Keratinocyte (primary cell): Measurements from ENCODE around the gene KIAA1191. TPM values are rescaled to one million over a fixed set of nuclear protein-coding genes. Genes with fewer than 3 reads are reported as not detected.

ENCODE experiments used
- DNase-seq: peaks from one replicate; pipeline ENCODE4 v3.0.0-alpha.2; 2011; ENCODE audit warnings: low read depth, missing footprints, low spot score
- FAIRE-seq: peaks from 2 replicates; lab custom pipeline; 2011; peaks lifted over from hg19 to GRCh38; lab: Jason Lieb, UNC
- H2AFZ ChIP-seq: 2 replicates; pipeline ENCODE4 v1.6.0; 2012; ENCODE audit warnings: low read length, control low read depth, inconsistent platforms; ENCODE audit not compliant: control insufficient read depth
- H3K27ac ChIP-seq: 2 replicates; pipeline ENCODE4 v1.5.1; 2011; ENCODE audit warnings: low read length; ENCODE audit not compliant: control insufficient read depth, insufficient read depth
- H3K27me3 ChIP-seq: 3 replicates; pipeline ENCODE4 v1.6.0; 2011; ENCODE audit warnings: low read length; ENCODE audit not compliant: control insufficient read depth, insufficient read depth; ENCODE audit errors: extremely low read depth
- H3K36me3 ChIP-seq, 2 experiments: 2 replicates in 1 of 2; 3 replicates in 1 of 2; pipeline ENCODE4 v1.5.1; 2011; ENCODE audit warnings: low read length in 2 of 2, mild to moderate bottlenecking in 1 of 2; ENCODE audit not compliant: control insufficient read depth in 2 of 2, insufficient read depth in 2 of 2; ENCODE audit errors: extremely low read depth in 1 of 2
- H3K4me1 ChIP-seq: 3 replicates; pipeline ENCODE4 v1.5.1; 2011; ENCODE audit warnings: low read length; ENCODE audit not compliant: control insufficient read depth, insufficient read depth; ENCODE audit errors: extremely low read depth
- H3K4me2 ChIP-seq: 3 replicates; pipeline ENCODE4 v1.6.0; 2011; ENCODE audit warnings: low read depth, low read length; ENCODE audit not compliant: control insufficient read depth, insufficient read depth; ENCODE audit errors: extremely low read depth
- H3K4me3 ChIP-seq, 3 experiments: fragments of 200-600 bp in 1 of 3; sonication (generic) in 1 of 3; 2 replicates in 2 of 3; 3 replicates in 1 of 3; pipeline ENCODE4 v1.5.1; 2011 to 2016; ENCODE audit warnings: low read length in 3 of 3, mild to moderate bottlenecking in 3 of 3, control low read depth in 2 of 3, inconsistent platforms in 1 of 3, low read depth in 1 of 3, mixed read lengths in 1 of 3, mixed run types in 1 of 3, moderate library complexity in 1 of 3; ENCODE audit not compliant: control insufficient read depth in 2 of 3, insufficient read depth in 2 of 3; ENCODE audit errors: extremely low read depth in 1 of 3
- H3K79me2 ChIP-seq: 2 replicates; pipeline ENCODE4 v1.6.0; 2012; ENCODE audit warnings: low read length; ENCODE audit not compliant: control insufficient read depth, insufficient read depth
- H3K9ac ChIP-seq: 3 replicates; pipeline ENCODE4 v1.6.0; 2011; ENCODE audit warnings: low read length; ENCODE audit not compliant: control insufficient read depth, insufficient read depth; ENCODE audit errors: extremely low read depth
- H3K9me1 ChIP-seq: 3 replicates; pipeline ENCODE4 v1.6.0; 2011; ENCODE audit warnings: low read length; ENCODE audit not compliant: control insufficient read depth, insufficient read depth; ENCODE audit errors: extremely low read depth
- H3K9me3 ChIP-seq: 2 replicates; pipeline ENCODE4 v1.5.1; 2012; ENCODE audit warnings: low read depth, low read length; ENCODE audit not compliant: control insufficient read depth
- H4K20me1 ChIP-seq: 3 replicates; pipeline ENCODE4 v1.6.0; 2011; ENCODE audit warnings: low read length; ENCODE audit not compliant: control insufficient read depth, insufficient read depth; ENCODE audit errors: extremely low read depth
- CTCF ChIP-seq, 3 experiments: IDR thresholded peaks in 1 of 3; conservative IDR thresholded peaks in 1 of 3; optimal IDR thresholded peaks in 1 of 3; 2 replicates in 2 of 3; 3 replicates in 1 of 3; pipeline versions ENCODE3 to v1.5.1; 2011; ENCODE audit warnings: low read length in 3 of 3, mild to moderate bottlenecking in 3 of 3, moderate library complexity in 2 of 3, control low read depth in 1 of 3, inconsistent platforms in 1 of 3; ENCODE audit not compliant: insufficient read depth in 2 of 3; ENCODE audit errors: extremely low read depth in 1 of 3
- EZH2 ChIP-seq: IDR thresholded peaks from one replicate; pipeline ENCODE4 v1.6.1; 2012; ENCODE audit warnings: inconsistent platforms, mild to moderate bottlenecking, low read length, moderate library complexity
- dilution Hi-C: fragments of 300-500 bp; cut with MboI; formaldehyde crosslinking; loops from one replicate; pipeline ENCODE4 v1.7.0; 2020; ENCODE audit warnings: low sequenced_read_pairs; ENCODE audit not compliant: extremely low pct_ligation_motif_present
- polyA plus RNA-seq, 5 experiments: library from polyadenylated mRNA; depleted of rRNA in 3 of 5; stranded (reverse) in 3 of 5; stranded (forward) in 1 of 5; unstranded in 1 of 5; fragments of >200 nt; gene quantifications; 1 replicate in 1 of 5; 2 replicates in 3 of 5; 3 replicates in 1 of 5; pipeline versions ENCODE4 v1.2.1 to v1.2.3, GENCODE V29; 2011 to 2012; ENCODE audit warnings: missing spikeins in 2 of 5, low read depth in 1 of 5, low replicate concordance in 1 of 5

The KIAA1191 gene
- polyA plus RNA-seq, 1 donor (not counting 4 experiments of a cell fraction or from before 2014, with no cell fraction given): 100 TPM

DNA sequence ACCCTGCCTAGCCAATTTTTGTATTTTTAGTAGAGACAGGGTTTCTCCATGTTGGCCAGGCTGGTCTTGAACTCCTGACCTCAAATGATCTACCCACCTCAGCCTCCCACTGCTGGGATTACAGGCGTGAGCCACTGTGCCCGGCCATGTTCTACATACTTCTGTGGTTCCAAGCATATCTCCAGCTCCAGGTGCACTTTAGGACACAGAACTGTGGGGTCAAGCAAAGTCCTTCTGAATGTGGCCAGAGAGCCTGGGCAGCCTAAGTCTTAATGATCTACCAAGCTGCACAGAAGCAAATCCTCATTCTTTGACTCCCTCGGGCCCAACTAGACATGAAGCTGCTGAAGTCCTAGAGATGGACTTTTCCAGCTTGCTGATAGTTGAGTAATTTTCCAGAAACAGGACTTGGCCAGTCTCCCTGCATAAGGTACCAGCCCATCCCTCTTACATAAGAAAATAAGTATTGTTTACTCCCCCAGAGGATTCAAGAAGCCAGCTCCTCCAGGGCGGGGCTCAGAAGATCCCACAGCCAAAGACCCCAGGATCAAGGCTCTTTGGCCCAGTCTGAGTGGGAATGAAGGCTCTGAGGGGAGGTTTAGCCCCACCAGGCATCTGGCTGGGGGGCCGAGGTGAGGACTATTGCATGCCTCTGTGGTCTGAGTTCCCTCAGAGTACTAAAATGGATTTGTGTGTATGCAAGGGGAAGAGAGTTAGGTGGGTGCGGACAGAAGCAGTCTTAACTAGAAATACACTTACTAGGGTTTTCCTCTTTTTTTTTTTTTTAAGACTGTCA lies 46.1 kb upstream of the KIAA1191 start:
- H3K4me2 ChIP-seq: no peak overlapping the region
- DNase-seq: no peak
- dilution Hi-C loops: no loop called here
- FAIRE-seq: no peak
- TF ChIP-seq EZH2 (no peak), CTCF (optimal IDR thresholded peaks at IDR 0.05 in 1 of 3, IDR thresholded peaks at IDR 0.05 in 1 of 3, conservative IDR thresholded peaks at IDR 0.05 in 1 of 3; ENCODE audit: extremely low read depth in 1 of 3, insufficient read depth in 2 of 3, low read length in 3 of 3) (no peak)
- peaks cover 11% of the 10 kb centered on the region for H4K20me1 ChIP-seq
- H3K27ac ChIP-seq: no peak overlapping the region
- H3K9me1 ChIP-seq: no peaks in the 10 kb centered on the region
- peaks cover 34 to 36% of the 10 kb centered on the region in 2 experiments for H3K36me3 ChIP-seq
- H3K4me1 ChIP-seq: peaks cover 36% of the 10 kb centered on the region
- H3K4me3 ChIP-seq: no peak overlapping the region
- no peak overlapping the region for H3K9ac ChIP-seq
- peaks cover 66% of the 10 kb centered on the region for H3K79me2 ChIP-seq
- H3K9me3 ChIP-seq: no peaks in the 10 kb centered on the region
- no peak overlapping the region for H2AFZ ChIP-seq
- no peaks in the 10 kb centered on the region for H3K27me3 ChIP-seq

- no peak overlapping the region for H3K9ac ChIP-seq
- dilution Hi-C loops: no loop called here
- no peak overlapping the region for H3K4me3 ChIP-seq
- H3K36me3 ChIP-seq: peaks cover 34 to 35% of the 10 kb centered on the region in 2 experiments
- no peak overlapping the region for H3K4me2 ChIP-seq
- peaks cover 35% of the 10 kb centered on the region for H3K4me1 ChIP-seq
- DNase-seq (no peak), FAIRE-seq (no peak)
- H3K27me3 ChIP-seq: no peaks in the 10 kb centered on the region
- TF ChIP-seq CTCF (optimal IDR thresholded peaks at IDR 0.05 in 1 of 3, IDR thresholded peaks at IDR 0.05 in 1 of 3, conservative IDR thresholded peaks at IDR 0.05 in 1 of 3; ENCODE audit: extremely low read depth in 1 of 3, insufficient read depth in 2 of 3, low read length in 3 of 3) (no peak), EZH2 (no peak)
- peaks cover 69% of the 10 kb centered on the region for H3K79me2 ChIP-seq
- no peaks in the 10 kb centered on the region for H3K9me3 ChIP-seq
- no peak overlapping the region for H2AFZ ChIP-seq
- H3K9me1 ChIP-seq: no peaks in the 10 kb centered on the region
- no peak overlapping the region for H3K27ac ChIP-seq
- peaks cover 11% of the 10 kb centered on the region for H4K20me1 ChIP-seq
Observed at GRCh38 chr5:176406436-176407052, 45.0 kb upstream of the KIAA1191 start.
